ENCODE results near the gene APRT. TPM values are rescaled to one million over a fixed set of nuclear protein-coding genes. Genes with fewer than 3 reads are reported as not detected.
"Not testable (repeated sequence)": the region's sequence is repeated elsewhere in the genome, so short reads cannot be mapped to it uniquely, and the experiment has no call there.

Gene APRT
- total RNA-seq, 1 donor from 2014 or later = 116 TPM

DNA sequence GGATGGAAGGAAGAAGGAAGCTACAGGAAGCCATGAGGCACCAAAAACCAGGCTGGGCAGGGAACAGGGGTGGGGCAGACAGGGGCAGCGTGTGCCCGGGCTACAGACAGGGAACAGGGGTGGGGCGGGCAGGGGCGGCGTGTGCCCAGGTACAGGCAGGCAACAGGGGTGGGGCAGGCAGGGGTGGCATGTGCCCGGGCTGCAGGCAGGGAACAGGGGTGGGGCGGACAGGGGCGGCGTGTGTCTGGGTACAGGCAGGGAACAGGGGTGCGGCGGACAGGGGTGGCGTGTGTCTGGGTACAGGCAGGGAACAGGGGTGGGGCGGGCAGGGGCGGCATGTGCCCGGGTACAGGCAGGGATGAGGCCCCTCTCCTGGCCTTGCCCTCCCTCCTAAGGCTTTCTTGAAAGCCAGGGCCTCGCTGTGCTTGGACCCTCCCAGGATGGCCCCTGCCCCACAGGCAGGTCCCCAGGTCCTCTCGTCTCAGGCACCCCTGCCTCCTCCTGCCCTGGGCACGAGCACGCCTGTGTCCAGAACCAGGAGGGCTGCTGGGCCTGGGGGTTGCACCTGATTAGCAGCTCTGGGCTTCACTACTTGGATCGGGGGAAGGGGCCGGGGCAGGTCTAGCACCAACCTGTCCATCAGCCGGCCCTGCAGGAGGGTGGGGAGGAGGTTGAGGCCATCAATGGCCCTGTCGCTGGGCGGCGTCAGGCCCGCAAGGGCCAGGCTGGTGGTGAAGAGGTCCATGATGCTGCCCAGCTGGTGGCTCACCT lies 14.5 kb upstream of the APRT start:
- TF ChIP-seq, protein P1, sequence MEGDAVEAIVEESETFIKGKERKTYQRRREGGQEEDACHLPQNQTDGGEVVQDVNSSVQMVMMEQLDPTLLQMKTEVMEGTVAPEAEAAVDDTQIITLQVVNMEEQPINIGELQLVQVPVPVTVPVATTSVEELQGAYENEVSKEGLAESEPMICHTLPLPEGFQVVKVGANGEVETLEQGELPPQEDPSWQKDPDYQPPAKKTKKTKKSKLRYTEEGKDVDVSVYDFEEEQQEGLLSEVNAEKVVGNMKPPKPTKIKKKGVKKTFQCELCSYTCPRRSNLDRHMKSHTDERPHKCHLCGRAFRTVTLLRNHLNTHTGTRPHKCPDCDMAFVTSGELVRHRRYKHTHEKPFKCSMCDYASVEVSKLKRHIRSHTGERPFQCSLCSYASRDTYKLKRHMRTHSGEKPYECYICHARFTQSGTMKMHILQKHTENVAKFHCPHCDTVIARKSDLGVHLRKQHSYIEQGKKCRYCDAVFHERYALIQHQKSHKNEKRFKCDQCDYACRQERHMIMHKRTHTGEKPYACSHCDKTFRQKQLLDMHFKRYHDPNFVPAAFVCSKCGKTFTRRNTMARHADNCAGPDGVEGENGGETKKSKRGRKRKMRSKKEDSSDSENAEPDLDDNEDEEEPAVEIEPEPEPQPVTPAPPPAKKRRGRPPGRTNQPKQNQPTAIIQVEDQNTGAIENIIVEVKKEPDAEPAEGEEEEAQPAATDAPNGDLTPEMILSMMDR (conservative IDR thresholded peaks at IDR 0.05) = no peak
- Mint-ChIP-seq H3K27ac (ENCODE audit: unreplicated experiment) (no peak overlapping the region), H3K27me3 (ENCODE audit: low read depth) (no peaks in the 10 kb centered on the region), H3K9me3 (no peaks in the 10 kb centered on the region), H3K4me3 (no peak overlapping the region), H3K4me1 (no peaks in the 10 kb centered on the region), H3K36me3 (ENCODE audit: low read depth) (no peaks in the 10 kb centered on the region)
- no peak for DNase-seq (ENCODE audit: low read depth, low spot score)

DNA sequence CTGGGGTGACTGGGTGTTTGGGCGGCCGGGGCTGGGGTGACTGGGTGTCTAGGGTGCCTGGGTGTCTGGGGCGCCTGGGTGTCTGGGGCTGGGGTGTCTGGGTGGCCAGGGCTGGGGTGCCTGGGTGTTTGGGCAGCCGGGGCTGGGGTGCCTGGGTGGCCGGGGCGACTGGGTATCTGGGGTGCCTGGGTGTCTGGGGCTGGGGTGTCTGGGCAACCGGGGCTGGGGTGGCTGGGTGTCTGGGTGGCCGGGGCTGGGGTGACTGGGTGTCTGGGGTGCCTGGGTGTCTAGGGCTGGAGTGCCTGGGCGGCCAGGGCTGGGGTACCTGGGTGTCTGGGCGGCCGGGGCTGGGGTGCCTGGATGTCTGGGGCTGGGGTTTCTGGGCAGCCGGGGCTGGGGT lies 13.4 kb upstream of the APRT start:
- no peak overlapping the region for H3K4me3 Mint-ChIP-seq
- TF ChIP-seq, protein P1 (conservative IDR thresholded peaks at IDR 0.05) = no peak
- no peaks in the 10 kb centered on the region for H3K9me3 Mint-ChIP-seq
- no peak for DNase-seq (ENCODE audit: low read depth, low spot score)
- no peaks in the 10 kb centered on the region for H3K4me1 Mint-ChIP-seq
- no peaks in the 10 kb centered on the region for H3K36me3 Mint-ChIP-seq (ENCODE audit: low read depth)
- H3K27ac Mint-ChIP-seq (ENCODE audit: unreplicated experiment) = no peak overlapping the region
- no peaks in the 10 kb centered on the region for H3K27me3 Mint-ChIP-seq (ENCODE audit: low read depth)

DNA sequence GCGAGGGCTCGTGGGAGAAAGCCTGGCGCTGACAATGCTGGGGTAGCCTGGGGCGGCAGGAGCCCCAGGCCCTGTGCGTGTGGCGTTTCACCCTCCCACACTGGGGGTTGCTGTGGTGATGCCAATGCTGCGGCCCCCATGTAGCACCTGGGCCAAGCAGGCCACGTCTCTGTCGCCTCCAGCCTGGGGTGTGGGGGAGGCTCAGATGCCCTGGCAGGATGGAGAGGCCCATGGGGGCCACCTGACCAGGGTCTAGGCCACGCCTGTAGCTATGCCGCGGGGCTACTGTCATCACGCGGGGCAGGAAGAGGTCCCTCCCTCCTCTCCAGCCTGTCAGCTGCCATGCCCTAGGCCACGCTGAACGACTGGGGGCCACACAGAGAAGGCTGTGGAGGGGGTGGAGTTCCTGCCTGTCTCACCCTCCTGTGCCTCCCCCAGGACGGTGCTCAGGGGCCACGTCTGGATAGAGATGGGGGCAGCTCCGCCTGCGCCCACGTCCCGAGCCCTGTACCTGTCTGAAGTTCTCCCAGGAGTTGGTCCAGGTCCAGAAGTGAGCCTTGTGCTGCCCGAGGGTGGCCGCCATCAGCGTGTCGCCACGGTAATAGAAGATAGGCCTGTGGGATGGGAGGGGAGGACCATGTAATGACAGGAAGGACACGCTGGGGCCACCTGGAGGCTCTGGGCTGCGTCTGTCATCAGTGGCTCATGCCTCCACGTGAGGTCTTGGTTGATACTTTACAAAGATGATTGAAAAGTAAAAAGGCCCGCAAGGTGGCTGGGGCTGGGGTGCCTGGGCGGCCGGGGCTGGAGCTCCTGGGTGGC lies 12.7 kb upstream of the APRT start:
- Mint-ChIP-seq H3K27ac (ENCODE audit: unreplicated experiment) (no peak overlapping the region), H3K4me3 (no peak overlapping the region), H3K36me3 (ENCODE audit: low read depth) (no peaks in the 10 kb centered on the region), H3K4me1 (no peaks in the 10 kb centered on the region), H3K27me3 (ENCODE audit: low read depth) (no peaks in the 10 kb centered on the region), H3K9me3 (no peaks in the 10 kb centered on the region)
- no peak for DNase-seq (ENCODE audit: low read depth, low spot score)
- TF ChIP-seq, protein P1 (conservative IDR thresholded peaks at IDR 0.05) = no peak

DNA sequence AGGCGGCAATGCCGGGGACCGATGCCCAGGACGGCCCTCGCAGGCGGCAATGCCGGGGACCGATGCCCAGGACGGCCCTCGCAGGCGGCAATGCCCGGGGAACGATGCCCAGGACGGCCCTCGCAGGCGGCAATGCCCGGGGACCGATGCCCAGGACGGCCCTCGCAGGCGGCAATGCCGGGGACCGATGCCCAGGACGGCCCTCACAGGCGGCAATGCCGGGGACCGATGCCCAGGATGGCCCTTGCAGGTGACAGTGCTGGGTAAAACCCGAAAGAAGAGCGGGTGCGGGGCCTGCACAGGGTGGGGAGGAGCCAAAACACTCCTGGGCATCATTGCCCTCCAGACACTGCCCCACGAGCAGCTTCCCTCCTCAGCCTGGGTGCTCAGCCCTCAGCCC lies 11.9 kb upstream of the APRT start:
- not testable (repeated sequence) for H3K4me1 Mint-ChIP-seq; H3K36me3 Mint-ChIP-seq (ENCODE audit: low read depth); H3K9me3 Mint-ChIP-seq; H3K27me3 Mint-ChIP-seq (ENCODE audit: low read depth); DNase-seq (ENCODE audit: low read depth, low spot score); H3K27ac Mint-ChIP-seq (ENCODE audit: unreplicated experiment); H3K4me3 Mint-ChIP-seq

DNA sequence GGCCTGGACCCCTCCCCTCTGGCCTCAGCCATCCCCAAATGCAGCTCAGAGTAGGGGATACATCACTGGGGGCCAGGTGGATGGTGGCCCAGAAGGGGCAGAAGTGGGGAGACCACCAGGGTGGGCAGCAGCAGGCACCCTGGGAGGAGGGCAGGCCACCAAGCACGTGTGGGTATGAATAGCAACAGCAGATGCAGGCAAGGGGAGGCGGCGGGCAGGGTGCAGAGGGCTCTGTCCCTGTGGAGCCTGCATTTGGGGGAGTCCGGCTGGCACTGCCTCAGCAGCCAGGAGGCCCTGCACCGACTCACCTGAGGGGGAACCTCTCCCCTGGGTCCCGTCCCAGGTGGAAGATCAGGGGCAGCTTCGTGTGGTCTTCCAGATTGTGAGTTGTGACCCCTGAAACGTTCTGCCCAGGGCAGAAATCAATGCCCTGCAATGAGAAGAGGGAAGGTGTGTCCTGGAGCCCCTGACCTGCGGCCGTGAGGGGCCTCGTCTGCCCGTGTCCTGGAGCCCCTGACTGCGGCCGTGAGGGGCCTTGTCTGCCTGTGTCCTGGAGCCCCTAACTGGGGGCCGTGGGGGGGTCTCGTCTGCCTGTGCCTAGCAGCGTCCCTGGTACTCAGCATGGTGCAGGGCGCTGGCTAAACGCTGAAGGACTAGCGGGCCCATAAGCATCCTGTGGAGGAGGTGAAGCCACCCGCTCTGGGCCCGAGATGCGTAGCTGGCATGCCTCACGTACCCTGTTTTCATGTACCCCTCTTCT lies 10.7 kb upstream of the APRT start:
- Mint-ChIP-seq H3K4me3 (no peak overlapping the region), H3K36me3 (ENCODE audit: low read depth) (no peaks in the 10 kb centered on the region), H3K27ac (ENCODE audit: unreplicated experiment) (no peak overlapping the region), H3K4me1 (no peaks in the 10 kb centered on the region), H3K9me3 (no peaks in the 10 kb centered on the region), H3K27me3 (ENCODE audit: low read depth) (no peaks in the 10 kb centered on the region)
- DNase-seq (ENCODE audit: low read depth, low spot score) = no peak
- TF ChIP-seq, protein P1 (conservative IDR thresholded peaks at IDR 0.05) = no peak

Measured in neural crest cell (in vitro differentiated cells).